ENCODE results near the gene PXN. TPM values are rescaled to one million over a fixed set of nuclear protein-coding genes. Genes with fewer than 3 reads are reported as not detected.

The PXN gene
- 10 to 100 TPM; 44.8 to 65.5 TPM for total RNA-seq

GRCh38 chr12:120265473-120266179 is at the start of gene PXN:
TSS of gene PXN (minus strand) at chr12:120265730. CDS start at chr12:120265629, 101 bp downstream.
- Mint-ChIP-seq H3K9me3 (no peaks in the 10 kb centered on the region), H3K27me3 (no peaks in the 10 kb centered on the region), H3K27ac (peak within 1 kb of the TSS; percentile 95), H3K36me3 (ENCODE audit: low read depth) (peaks cover 19% of the 10 kb centered on the region), H3K4me3 (peak within 1 kb of the TSS; percentile 95), H3K4me1 (peaks cover 19% of the 10 kb centered on the region)
- peak; percentile 84 for ATAC-seq (replicated peaks)

GRCh38 chr12:120314220-120314619 is 48.7 kb upstream of the PXN start:
- no peak for ATAC-seq (replicated peaks)
- Mint-ChIP-seq H3K9me3 (no peaks in the 10 kb centered on the region), H3K4me1 (peaks cover 12% of the 10 kb centered on the region), H3K27ac (no peak overlapping the region), H3K36me3 (ENCODE audit: low read depth) (no peaks in the 10 kb centered on the region), H3K4me3 (no peak overlapping the region), H3K27me3 (no peaks in the 10 kb centered on the region)

DNA sequence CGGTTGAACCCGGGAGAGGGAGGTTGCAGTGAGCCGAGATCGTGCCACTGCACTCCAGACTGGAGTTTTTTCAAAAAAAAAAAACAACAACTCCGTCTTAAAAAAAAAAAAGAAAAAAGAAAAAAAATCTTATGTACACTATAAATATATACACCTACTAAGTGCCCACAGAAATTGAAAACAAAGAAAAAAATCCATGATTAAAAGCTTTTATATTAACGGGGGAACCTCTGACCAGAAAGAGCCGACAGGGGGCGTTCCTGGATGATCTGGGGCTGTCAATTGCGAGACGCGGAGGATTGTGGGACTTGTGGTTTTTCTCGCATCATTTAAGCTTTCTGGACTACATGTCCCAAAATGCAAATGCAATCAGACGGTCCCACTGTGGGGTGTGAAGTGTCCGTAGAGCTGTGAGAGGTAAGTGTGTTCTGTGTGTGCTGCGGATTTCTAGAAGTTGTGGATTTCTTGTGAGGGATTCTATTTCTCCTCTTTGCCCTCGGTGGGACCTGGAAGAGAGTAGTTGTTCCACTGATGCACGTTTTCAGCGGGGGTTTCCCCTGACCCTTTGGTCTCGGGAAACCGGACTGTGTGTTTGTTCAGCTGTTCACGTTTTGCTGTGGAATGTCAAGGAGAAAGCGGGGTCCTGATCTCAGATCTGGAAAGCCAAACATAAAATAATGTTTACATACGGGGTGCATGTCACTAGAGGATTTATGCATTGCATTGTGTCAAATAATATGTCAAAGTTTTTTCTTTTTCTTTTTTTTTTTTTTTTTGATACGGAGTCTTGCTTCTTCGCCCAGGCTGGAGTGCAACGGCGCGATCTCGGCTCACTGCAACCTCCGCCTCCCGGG is 36.7 kb upstream of the PXN start, which contains the start of gene SIRT4:
TSS of gene SIRT4 (plus strand) at position 360 of the 854 bp plus-strand sequence. CDS start 1,241 bp downstream, outside the sequence.
- no peaks in the 10 kb centered on the region for H3K9me3 Mint-ChIP-seq
- peaks cover 6% of the 10 kb centered on the region for H3K4me1 Mint-ChIP-seq
- peak within 1 kb of the TSS; percentile 72 for H3K27ac Mint-ChIP-seq
- no peaks in the 10 kb centered on the region for H3K27me3 Mint-ChIP-seq
- H3K36me3 Mint-ChIP-seq (ENCODE audit: low read depth), result no peaks in the 10 kb centered on the region
- peak; percentile 100 for ATAC-seq (replicated peaks)
- peak within 1 kb of the TSS; percentile 88 for H3K4me3 Mint-ChIP-seq

DNA sequence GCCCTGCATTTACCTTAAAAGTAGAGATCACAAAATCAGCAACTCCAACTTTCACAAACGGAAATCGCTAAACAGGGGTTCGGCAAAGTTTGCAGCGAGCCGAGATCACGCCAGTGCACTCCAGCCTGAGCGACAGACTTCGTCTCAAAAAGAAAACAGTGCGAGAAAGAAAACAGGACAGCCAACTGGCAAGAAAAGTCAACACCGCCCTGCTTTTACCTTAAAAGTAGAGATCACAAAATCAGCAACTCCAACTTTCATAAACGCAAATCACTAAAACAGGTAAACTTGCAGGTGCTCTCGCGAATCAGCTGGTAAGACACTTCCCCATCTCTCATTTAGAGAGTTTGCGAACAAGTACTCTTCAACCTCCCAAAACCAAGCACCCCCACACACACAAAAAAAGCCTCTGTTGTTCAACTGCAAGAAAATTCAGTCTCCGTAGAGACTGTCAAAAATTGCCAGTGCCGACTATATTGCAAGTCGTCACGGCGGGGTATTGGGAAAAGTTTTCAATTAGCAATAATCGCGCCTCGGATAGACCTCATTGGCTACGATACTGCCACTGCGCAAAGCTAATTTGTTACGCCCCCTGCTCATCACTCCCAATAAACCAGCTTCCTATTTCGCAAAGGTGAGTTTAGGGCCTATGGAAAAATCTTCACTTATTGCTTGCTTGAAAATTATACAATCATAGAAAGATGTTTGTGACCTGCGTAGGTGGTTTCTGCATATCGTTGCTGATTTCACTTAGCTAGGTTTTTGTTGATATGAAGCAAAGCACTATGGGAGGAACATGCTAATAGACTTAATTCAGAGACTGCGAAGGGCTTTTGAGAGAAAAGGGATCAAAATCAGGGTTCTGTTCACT is 27.4 kb upstream of the PXN start, which contains the start of gene RNU4-1:
TSS of gene RNU4-1 (minus strand) at position 577 of the 871 bp plus-strand sequence.
- Mint-ChIP-seq H3K4me1 (no peaks in the 10 kb centered on the region), H3K27ac (no peak within 1 kb of the TSS), H3K27me3 (no peaks in the 10 kb centered on the region), H3K9me3 (no peaks in the 10 kb centered on the region), H3K36me3 (ENCODE audit: low read depth) (no peaks in the 10 kb centered on the region), H3K4me3 (no peak within 1 kb of the TSS)
- ATAC-seq (replicated peaks), result peak; percentile 62

- peak; percentile 4 for ATAC-seq (replicated peaks)
- Mint-ChIP-seq H3K27ac (no peak overlapping the region), H3K4me3 (no peak overlapping the region), H3K9me3 (no peaks in the 10 kb centered on the region), H3K27me3 (no peaks in the 10 kb centered on the region), H3K4me1 (no peaks in the 10 kb centered on the region), H3K36me3 (ENCODE audit: low read depth) (no peaks in the 10 kb centered on the region)
These were observed 26.8 kb upstream of the PXN start for GRCh38 chr12:120292411-120292660.

DNA sequence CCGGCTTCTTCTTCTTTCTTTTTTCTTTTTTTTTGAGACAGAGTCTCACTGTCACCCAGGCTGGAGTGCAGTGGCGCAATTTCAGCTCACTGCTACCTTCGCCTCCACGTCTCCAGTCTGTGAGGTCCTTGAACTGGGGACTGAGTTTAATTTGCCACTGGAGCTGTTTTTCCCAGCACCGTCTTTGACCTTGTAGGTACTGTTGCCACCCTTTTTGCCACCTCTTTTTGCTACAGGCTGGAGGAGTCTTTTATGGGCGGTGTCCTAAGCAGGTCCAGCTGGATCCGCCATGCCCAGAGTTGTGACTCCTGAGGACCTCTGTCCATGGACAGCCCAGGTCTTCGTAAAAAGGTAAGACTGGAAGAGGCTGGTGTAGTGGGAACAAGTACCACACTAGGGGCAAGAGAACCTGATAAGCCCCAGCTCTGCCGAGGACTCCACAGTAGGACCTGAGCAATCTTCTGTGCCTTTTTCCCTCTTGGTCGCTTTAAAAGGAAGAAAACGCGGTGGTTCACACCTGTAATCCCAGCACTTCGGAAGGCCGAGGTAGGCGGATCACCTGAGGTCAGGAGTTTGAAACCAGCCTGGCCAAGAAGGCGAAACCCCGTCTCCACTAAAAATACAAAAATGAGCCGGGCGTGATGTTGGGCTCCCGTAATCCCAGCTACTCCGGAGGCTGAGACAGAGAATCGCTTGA is 25.2 kb upstream of the PXN start:
- no peaks in the 10 kb centered on the region for H3K4me1 Mint-ChIP-seq

GRCh38 chr12:120287491-120287890 is 22.0 kb upstream of the PXN start:
- Mint-ChIP-seq H3K27me3 (no peaks in the 10 kb centered on the region), H3K36me3 (ENCODE audit: low read depth) (no peaks in the 10 kb centered on the region), H3K4me3 (no peak overlapping the region), H3K4me1 (no peaks in the 10 kb centered on the region), H3K9me3 (no peaks in the 10 kb centered on the region), H3K27ac (no peak overlapping the region)
- no peak for ATAC-seq (replicated peaks)

More for the DNA sequence above, 25.2 kb upstream of the PXN start:
- Mint-ChIP-seq H3K27ac (no peak overlapping the region), H3K36me3 (ENCODE audit: low read depth) (no peaks in the 10 kb centered on the region), H3K4me3 (no peak overlapping the region), H3K27me3 (no peaks in the 10 kb centered on the region), H3K9me3 (no peaks in the 10 kb centered on the region)
- no peak for ATAC-seq (replicated peaks)

DNA sequence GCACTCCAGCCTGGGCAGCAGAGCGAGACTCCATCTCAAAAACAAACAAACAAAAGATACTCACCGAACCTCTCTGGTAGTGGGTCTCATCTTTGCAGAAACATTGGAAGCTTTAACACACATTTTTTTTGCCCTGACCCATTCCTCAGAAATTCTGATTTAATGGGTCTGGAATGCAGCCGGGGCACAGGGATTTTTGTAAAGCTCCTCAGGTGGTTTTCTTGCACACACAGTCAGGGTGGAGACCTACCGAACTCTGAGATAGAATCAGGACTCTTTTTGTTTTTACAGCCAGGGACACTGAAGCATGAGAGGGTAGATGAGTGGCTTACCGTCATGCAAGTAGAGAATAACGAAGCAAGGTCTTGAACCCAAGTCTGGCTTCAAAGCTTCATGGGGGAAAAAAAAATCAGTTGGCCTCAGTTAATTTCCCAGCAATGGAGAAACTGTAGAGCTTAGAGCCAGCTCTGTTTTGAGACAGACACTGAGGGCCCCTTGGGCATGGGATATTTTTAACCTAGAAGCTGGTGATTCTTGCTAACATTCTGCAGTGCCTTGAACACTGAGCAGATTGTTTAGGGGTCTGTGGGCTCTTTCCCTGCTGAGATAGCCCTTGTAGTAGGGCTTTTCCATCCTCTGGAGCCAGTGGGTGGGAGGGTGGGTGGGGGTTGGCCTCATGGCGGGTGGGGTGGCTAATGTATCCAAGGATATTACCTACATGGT is 21.4 kb upstream of the PXN start:
- no peak overlapping the region for H3K27ac Mint-ChIP-seq
- H3K4me1 Mint-ChIP-seq, result no peaks in the 10 kb centered on the region
- no peak overlapping the region for H3K4me3 Mint-ChIP-seq
- no peaks in the 10 kb centered on the region for H3K27me3 Mint-ChIP-seq
- H3K9me3 Mint-ChIP-seq, result no peaks in the 10 kb centered on the region
- no peak for ATAC-seq (replicated peaks)
- H3K36me3 Mint-ChIP-seq (ENCODE audit: low read depth), result no peaks in the 10 kb centered on the region

GRCh38 chr12:120284381-120284780 is 18.9 kb upstream of the PXN start:
- Mint-ChIP-seq H3K27me3 (no peaks in the 10 kb centered on the region), H3K4me1 (no peaks in the 10 kb centered on the region), H3K4me3 (no peak overlapping the region), H3K36me3 (ENCODE audit: low read depth) (no peaks in the 10 kb centered on the region), H3K9me3 (no peaks in the 10 kb centered on the region), H3K27ac (no peak overlapping the region)
- ATAC-seq (replicated peaks), result no peak

GRCh38 chr12:120283318-120283717 is 17.8 kb upstream of the PXN start:
- Mint-ChIP-seq H3K4me3 (no peak overlapping the region), H3K9me3 (no peaks in the 10 kb centered on the region), H3K4me1 (no peaks in the 10 kb centered on the region), H3K27me3 (no peaks in the 10 kb centered on the region), H3K36me3 (ENCODE audit: low read depth) (no peaks in the 10 kb centered on the region), H3K27ac (peak overlapping the region; percentile 15)
- no peak for ATAC-seq (replicated peaks)

- no peak overlapping the region for H3K4me3 Mint-ChIP-seq
- H3K36me3 Mint-ChIP-seq (ENCODE audit: low read depth), result no peaks in the 10 kb centered on the region
- ATAC-seq (replicated peaks), result no peak
- H3K27ac Mint-ChIP-seq, result no peak overlapping the region
- H3K9me3 Mint-ChIP-seq, result no peaks in the 10 kb centered on the region
- H3K4me1 Mint-ChIP-seq, result no peaks in the 10 kb centered on the region
- H3K27me3 Mint-ChIP-seq, result no peaks in the 10 kb centered on the region
These were observed 12.9 kb upstream of the PXN start for GRCh38 chr12:120278137-120279069.

DNA sequence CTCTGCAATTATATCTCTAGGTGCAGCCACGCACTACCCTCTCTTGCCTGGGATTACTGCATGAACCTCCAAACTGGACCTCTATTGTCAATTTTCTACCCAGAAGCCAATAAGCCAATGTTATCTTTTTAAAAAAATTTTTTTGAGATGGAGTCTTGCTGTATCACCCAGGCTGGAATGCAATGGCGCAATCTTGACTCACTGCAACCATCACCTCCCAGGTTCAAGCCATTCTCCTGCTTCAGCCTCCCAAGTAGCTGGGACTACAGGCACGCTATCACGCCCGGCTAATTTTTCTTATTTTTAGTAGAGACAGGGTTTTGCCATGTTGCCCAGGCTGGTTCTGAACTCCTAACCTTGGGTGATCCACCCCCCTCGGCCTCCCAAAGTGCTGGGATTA is 11.2 kb upstream of the PXN start:
- Mint-ChIP-seq H3K27me3 (no peaks in the 10 kb centered on the region), H3K27ac (no peak overlapping the region), H3K4me3 (no peak overlapping the region), H3K4me1 (no peaks in the 10 kb centered on the region), H3K9me3 (no peaks in the 10 kb centered on the region), H3K36me3 (ENCODE audit: low read depth) (no peaks in the 10 kb centered on the region)
- no peak for ATAC-seq (replicated peaks)

DNA sequence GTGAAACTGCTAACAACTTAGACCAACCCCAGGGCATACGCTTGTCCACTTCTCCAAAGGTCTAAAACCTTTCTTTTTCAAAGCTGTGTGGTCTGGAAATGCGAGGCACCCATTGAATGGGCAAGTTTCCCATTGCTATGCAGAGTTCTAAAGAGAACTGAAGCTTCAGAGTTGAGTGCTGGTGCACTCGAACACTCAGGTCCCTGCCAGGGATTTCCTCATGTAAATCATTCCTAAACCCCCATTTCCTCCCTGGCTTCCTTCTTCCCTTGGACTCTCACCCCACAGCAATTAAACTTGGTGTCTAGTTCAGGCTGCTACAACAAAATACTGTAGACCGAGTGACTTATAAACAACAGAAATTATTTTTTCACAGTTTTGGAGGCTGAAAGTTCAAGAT is 2.2 kb upstream of the PXN start:
- H3K36me3 Mint-ChIP-seq (ENCODE audit: low read depth), result peaks cover 14% of the 10 kb centered on the region
- H3K27me3 Mint-ChIP-seq, result no peaks in the 10 kb centered on the region
- H3K9me3 Mint-ChIP-seq, result no peaks in the 10 kb centered on the region
- no peak for ATAC-seq (replicated peaks)
- H3K4me1 Mint-ChIP-seq, result peaks cover 12% of the 10 kb centered on the region
- no peak overlapping the region for H3K27ac Mint-ChIP-seq
- no peak overlapping the region for H3K4me3 Mint-ChIP-seq

Measured in activated T-helper 17 cell treated with anti-CD3 and anti-CD28 coated beads, Interleukin-2, amount 50 U/mL, for 72 hours (primary cell).